Activated T-helper 1 cell treated with anti-CD3 and anti-CD28 coated beads, Interleukin-2, amount 50 U/mL, for 16 hours (primary cell): ENCODE results near the gene FXYD7.
"Not testable (repeated sequence)": the region's sequence is repeated elsewhere in the genome, so short reads cannot be mapped to it uniquely, and the experiment has no call there.

ENCODE experiments used
- DNase-seq, 2 donors: peaks; one replicate each; pipeline ENCODE4 v3.0.0-alpha.2; 2020; ENCODE audit warnings: low read depth in 1 of 2, low spot score in 1 of 2

FXYD7 gene

DNA sequence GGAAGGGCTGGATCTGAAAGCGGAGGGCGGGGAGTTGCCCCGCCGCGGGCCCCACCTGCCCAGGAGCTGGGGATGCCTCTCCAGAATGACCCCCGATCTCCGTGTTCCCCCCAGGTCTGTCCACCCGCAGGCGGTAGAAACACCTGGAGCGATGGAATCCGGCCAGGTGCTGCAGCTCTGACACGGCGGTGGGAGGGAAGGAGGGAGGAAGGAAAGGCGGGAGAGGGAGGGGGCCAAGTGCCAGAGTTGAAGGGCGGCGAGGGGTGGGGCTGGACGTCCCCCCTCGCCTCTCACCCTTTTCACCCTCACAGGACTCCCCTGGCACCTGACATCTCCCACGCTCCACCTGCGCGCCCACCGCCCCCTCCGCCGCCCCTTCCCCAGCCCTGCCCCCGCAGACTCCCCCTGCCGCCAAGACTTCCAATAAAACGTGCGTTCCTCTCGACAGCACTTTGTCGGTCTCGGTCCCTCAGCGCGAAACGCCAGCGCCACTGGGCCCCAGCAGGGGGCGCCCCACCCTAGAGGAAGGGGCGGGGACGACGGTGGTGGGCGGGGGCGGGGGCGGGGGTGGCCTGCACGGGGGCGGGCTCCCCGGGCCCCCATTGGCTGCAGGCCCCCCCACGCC lies 337 bp upstream of the FXYD7 start:
- peak; percentile 57 to 59 for DNase-seq

- DNase-seq: no peak
Measured at GRCh38 chr19:35143818-35144217, 763 bp downstream of the FXYD7 start.

DNA sequence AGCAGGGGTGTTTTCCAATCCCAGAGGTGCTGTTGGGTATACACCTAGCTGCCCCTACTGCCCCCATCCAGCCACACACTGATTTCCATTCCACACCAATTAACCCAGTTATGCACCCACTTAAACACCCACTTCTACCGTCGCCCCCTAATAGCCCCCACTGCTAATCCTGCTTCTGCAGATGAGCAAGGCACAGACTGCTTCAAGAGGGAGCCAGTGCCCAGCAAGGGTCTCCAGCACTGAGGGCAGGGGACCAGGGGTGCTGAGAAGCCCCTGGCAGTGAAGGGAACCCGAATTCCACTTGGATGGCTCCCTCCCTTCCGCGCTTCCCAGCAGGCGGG lies 1.2 kb downstream of the FXYD7 start:
- no peak for DNase-seq

GRCh38 chr19:35144600-35145436 lies 1.8 kb downstream of the FXYD7 start:
- DNase-seq: no peak

DNA sequence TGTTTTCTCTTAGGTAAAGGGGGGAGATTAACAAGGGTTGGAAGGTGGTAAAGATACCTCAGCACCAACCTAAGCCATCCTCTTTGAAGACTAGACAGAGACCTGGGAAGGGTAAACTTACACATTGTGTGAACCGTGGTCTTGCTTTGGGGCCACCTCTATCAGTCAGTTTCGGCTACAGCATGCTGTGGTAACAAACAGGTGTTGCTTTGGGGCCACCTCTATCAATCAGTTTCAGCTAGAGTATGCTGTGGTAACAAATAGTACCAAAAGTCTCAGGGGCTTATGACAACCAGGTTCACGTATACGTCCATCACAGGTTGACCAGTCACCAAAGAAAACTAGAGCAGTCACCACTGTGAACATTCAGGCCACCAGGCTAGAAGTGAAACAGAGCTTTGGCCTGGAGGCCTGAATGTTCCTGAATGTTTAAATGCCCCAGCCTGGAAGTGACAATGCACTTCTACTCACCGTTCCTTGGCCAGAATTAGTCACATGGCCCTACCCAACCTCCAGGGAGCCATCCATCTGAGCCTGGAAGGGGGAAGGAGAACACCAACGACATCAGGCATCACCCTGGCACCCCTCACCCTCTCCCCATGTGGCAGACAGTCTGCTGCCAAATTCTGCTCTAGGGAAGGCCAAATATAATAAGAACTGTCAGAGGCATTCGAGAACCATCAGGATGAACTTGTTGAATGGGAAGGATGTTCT lies 3.8 kb downstream of the FXYD7 start:
- no peak for DNase-seq

- no peak for DNase-seq
Measured at GRCh38 chr19:35149463-35149862, 6.4 kb downstream of the FXYD7 start.

- DNase-seq: no peak
Measured at GRCh38 chr19:35150445-35150844, 7.4 kb downstream of the FXYD7 start.

DNA sequence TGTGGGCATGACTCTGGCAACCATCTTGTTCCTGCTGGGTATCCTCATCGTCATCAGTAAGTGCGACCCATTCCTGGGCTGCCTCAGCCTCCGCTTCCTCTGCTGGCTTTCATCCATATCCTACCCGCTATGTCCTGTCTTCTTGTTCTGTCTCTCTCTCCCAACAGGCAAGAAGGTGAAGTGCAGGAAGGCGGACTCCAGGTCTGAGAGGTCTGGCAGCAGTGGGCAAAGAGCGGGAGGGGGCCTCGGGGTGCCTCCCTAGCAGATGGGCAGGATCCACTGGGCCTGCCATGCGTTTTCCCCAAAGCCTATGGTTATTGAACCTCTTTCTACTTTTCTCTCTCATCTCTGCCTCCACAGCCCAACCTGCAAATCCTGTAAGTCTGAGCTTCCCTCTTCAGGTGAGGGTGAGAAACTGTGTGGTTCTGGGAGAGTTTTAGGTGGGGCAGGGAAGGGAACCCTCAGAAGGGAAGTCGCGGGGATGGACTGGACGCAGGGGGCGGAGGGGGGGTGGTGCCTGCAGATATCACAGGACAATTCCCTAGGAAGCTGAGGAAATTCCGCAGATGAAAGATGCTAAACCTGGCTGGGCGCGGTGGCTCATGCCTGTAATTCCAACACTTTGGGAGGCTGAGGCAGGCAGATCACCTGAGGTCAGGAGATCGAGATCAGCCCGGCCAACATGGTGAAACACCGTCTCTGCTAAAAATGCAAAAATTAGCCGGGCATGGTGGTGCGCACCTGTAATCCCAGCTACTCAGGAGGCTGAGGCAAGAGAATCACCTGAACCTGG lies 8.4 kb downstream of the FXYD7 start:
- no peak for DNase-seq

DNA sequence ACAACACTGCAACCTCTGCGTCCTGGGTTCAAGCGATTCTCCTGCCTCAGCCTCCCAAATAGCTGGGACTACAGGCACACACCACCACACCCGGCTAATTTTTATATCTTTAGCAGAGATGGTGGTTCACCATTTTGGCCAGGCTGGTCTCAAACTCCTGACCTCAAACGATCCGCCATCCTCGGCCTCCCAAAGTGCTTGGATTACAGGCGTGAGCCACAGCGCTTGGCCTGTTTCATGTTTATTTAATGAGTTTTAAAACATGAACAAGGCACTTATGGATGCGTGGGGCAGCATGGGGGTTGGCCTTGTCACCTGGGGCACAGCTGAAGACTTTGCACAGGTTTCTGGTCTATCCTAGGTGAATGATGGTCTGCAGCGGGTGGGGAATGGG lies 10.1 kb downstream of the FXYD7 start:
- DNase-seq: not testable (repeated sequence)

DNA sequence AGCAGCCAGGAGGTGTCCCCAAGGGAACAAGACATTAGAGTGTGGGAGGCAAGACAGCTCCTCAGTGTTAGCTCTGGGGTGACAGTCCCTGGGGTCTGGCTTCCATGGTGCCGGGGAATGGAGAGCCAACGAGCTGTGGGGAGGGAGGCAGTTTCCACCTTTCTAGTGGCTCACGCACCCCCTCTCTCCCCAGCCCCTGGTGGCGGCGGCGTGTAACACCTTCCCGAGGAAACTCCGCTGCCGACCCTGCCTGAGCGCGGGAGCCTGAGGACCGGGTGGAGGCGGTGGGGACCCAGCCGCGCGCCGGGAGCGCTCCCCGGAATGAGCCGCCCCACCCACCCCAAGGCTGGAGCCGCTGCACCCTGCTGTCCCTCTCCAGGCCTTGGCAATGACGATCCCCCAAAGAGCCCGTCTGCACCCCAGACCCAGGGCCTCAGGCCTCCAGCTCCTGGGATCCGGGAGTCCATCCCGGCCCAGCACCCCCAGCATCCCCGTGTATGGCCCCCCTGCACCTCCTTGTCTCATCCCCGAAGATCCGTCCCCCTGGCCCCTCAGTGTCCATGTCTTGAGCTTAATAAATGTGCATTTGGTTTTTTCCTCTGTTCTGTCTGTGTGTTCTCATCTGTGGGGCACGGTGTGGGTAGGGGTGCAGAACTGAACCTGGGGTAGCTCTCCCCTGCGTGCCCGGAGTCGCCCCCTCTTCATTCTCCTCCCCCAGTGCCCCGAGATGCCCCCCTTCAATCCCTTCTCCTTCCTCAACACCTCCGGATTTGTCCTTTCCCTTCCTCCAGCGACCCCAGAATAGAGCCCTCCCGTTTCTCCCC lies 10.9 kb downstream of the FXYD7 start:
- peak; percentile 55 to 65 for DNase-seq

GRCh38 chr19:35154525-35155406 lies 11.7 kb downstream of the FXYD7 start, which contains the start of gene FXYD5:
Gene FXYD5 (plus strand): TSS chr19:35154735. CDS start chr19:35155551, 816 bp downstream.
- DNase-seq: peak; percentile 50 to 68

DNA sequence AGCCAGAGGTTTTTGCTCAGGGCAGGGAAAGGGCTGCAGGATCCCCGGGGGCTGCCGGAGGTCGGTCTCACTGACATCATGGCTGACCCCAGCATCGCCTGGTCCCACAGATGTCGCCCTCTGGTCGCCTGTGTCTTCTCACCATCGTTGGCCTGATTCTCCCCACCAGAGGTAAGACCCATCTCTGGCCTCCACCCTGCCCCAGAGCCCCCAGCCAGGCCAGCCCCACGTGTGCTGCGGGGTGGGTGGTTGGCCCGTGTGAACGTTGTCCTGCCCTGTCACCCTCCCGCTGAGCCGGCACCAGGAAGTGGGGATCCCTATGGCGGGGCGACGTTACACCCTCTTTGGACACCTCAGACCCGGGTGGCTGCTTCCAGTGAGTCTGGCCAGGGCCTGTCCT lies 12.4 kb downstream of the FXYD7 start:
- DNase-seq: no peak

DNA sequence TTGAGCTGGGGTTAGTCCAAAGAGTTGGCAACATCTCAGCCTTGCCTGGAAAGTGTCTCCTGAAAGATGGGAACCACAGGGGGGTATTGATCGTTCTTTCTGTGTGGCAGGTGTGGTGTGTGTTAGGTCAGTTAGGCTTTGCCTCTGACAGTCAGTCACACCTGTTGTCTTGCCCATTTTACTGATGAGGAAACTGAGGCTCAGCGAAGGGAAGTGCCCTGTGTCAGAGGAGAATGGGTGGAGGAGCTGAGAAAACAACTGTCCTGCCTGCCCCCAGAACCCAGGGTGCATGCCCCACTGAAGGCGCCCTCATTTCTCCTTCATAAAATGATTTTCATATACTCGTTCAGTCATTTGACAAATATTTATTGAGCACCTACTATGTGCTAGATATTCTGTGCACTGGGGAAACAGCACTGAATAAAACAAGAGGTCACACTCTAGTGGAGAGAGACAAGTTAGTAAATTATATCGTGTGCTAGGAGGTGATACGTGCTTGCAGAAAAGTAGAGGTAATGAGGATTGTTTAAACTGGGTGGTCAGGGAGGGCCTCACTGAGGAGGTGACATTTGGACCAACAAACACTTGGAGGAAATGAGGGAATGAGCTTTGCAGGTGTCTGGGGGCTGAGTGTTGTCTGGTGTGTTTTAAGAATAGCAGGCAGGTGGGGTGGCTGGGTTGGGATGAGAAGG lies 13.1 kb downstream of the FXYD7 start:
- no peak for DNase-seq

DNA sequence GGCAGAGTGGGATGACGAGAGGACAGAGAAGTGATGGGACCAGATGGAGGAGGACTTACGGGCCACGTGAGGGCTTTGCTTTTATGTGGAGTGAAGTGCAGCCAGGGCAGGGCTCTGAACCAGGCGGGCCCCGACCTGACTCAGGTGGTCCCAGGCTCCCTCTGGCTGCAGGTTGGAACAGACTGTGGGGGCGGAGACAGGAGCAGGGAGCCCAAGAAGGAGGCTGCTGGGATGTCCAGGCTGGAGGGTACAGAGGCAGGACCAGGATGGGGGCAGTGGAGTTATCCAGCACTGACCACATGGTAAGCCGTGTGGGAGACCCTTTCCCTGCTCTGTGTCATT lies 13.6 kb downstream of the FXYD7 start:
- DNase-seq: no peak

GRCh38 chr19:35157431-35157830 lies 14.4 kb downstream of the FXYD7 start:
- no peak for DNase-seq

DNA sequence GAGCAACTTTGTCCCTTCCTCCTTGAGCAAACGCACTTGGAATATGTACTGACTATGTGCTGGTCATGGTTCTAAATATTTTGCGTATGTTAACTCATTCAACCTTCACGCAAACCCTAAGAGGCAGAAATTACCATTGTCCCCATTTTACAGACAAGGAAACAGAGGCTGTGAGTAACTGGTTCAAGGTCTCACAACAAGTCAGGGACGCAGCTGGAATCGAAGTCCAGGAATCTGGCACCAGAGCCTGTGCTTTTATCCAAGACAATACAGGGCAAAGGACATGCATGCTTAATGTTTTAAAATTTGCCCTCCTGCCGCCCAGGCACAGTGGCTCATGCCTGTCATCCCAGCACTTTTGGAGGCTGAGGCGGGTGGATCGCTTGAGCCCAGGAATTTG lies 16.6 kb downstream of the FXYD7 start:
- DNase-seq: no peak

- DNase-seq: no peak
Measured at GRCh38 chr19:35160629-35161433, 17.8 kb downstream of the FXYD7 start.

DNA sequence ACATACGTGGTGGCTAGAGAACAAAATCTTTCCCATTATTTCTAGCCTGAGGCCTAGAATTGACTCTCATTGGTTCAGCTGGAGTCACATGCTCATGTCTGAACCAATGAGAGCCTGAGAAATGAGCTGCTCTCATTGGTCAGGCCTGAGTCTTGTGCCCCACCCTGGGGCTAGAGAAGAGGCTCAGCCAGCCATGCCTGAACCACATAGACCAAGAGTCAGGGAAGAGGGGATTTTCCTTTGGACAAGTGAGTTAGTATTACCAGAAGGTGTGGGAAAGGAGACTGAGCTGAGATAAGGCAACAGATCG lies 18.3 kb downstream of the FXYD7 start:
- no peak for DNase-seq
